KMS-11 (cell line): ENCODE measurements around the gene CEACAM18.

Source experiments
- H2AFZ ChIP-seq: fragments of 200-600 bp; sonication (generic); 2 replicates; pipeline ENCODE4 v1.6.1; 2016; ENCODE audit warnings: antibody characterized with exemption, mixed run types, low read depth
- H3K27ac ChIP-seq: fragments of 200-600 bp; sonication (generic); 2 replicates; pipeline ENCODE4 v1.6.1; 2016; ENCODE audit warnings: mild to moderate bottlenecking, mixed run types
- H3K27me3 ChIP-seq: fragments of 200-600 bp; sonication (generic); 2 replicates; pipeline ENCODE4 v1.6.1; 2017; ENCODE audit warnings: mild to moderate bottlenecking, low read depth, mixed run types, moderate library complexity; ENCODE audit not compliant: insufficient read depth
- H3K36me3 ChIP-seq: fragments of 200-600 bp; sonication (generic); 2 replicates; pipeline ENCODE4 v1.6.1; 2017; ENCODE audit warnings: mild to moderate bottlenecking, mixed run types; ENCODE audit not compliant: insufficient read depth
- H3K4me1 ChIP-seq: fragments of 200-600 bp; sonication (generic); 2 replicates; pipeline ENCODE4 v1.6.1; 2016; ENCODE audit warnings: mild to moderate bottlenecking, low read depth, mixed run types; ENCODE audit not compliant: poor library complexity, severe bottlenecking
- H3K4me2 ChIP-seq: fragments of 200-600 bp; sonication (generic); 2 replicates; pipeline ENCODE4 v1.7.0; 2016; ENCODE audit warnings: mild to moderate bottlenecking, mixed run types
- H3K4me3 ChIP-seq: fragments of 200-600 bp; sonication (generic); IDR thresholded peaks from 2 replicates; pipeline ENCODE4 v1.6.1; 2017; ENCODE audit warnings: low read depth, low read length, mixed read lengths; ENCODE audit not compliant: insufficient read depth
- H3K79me2 ChIP-seq: fragments of 200-600 bp; sonication (generic); 2 replicates; pipeline ENCODE4 v1.6.1; 2016; ENCODE audit warnings: low read depth, mixed run types; ENCODE audit not compliant: insufficient read depth
- H3K9ac ChIP-seq: fragments of 200-600 bp; sonication (generic); 2 replicates; pipeline ENCODE4 v1.6.1; 2016; ENCODE audit warnings: mild to moderate bottlenecking, mixed run types
- H4K20me1 ChIP-seq: fragments of 200-600 bp; sonication (generic); 2 replicates; pipeline ENCODE4 v1.6.1; 2016; ENCODE audit warnings: mild to moderate bottlenecking, mixed run types; ENCODE audit not compliant: insufficient read depth
- TF ChIP-seq, protein P1 (sequence below): fragments of 200-600 bp; sonication (generic); conservative IDR thresholded peaks from 2 replicates; pipeline ENCODE4 v1.6.1; 2017; ENCODE audit warnings: low read depth, mild to moderate bottlenecking, antibody characterized with exemption, low read length, moderate library complexity, mixed read lengths

The CEACAM18 gene

GRCh38 chr19:51458899-51459505 lies 19.3 kb upstream of the CEACAM18 start:
- Histone ChIP-seq H3K9ac (no peak overlapping the region), H3K79me2 (no peaks in the 10 kb centered on the region), H3K4me2 (no peak overlapping the region), H3K4me1 (no peaks in the 10 kb centered on the region), H3K27ac (no peak overlapping the region), H4K20me1 (no peaks in the 10 kb centered on the region), H3K27me3 (0 out of 2 replicates have a peak, but pooled peaks cover 3% of the 10 kb centered on the region), H2AFZ (no peak overlapping the region), H3K36me3 (no peaks in the 10 kb centered on the region), H3K4me3 (no peak overlapping the region)
- TF ChIP-seq, protein P1, sequence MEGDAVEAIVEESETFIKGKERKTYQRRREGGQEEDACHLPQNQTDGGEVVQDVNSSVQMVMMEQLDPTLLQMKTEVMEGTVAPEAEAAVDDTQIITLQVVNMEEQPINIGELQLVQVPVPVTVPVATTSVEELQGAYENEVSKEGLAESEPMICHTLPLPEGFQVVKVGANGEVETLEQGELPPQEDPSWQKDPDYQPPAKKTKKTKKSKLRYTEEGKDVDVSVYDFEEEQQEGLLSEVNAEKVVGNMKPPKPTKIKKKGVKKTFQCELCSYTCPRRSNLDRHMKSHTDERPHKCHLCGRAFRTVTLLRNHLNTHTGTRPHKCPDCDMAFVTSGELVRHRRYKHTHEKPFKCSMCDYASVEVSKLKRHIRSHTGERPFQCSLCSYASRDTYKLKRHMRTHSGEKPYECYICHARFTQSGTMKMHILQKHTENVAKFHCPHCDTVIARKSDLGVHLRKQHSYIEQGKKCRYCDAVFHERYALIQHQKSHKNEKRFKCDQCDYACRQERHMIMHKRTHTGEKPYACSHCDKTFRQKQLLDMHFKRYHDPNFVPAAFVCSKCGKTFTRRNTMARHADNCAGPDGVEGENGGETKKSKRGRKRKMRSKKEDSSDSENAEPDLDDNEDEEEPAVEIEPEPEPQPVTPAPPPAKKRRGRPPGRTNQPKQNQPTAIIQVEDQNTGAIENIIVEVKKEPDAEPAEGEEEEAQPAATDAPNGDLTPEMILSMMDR, result no peak

- Histone ChIP-seq H3K4me3 (no peak overlapping the region), H3K27ac (no peak overlapping the region), H3K4me2 (no peak overlapping the region), H3K27me3 (0 out of 2 replicates have a peak, but pooled peaks cover 3% of the 10 kb centered on the region), H3K4me1 (no peaks in the 10 kb centered on the region), H4K20me1 (no peaks in the 10 kb centered on the region), H3K79me2 (no peaks in the 10 kb centered on the region), H2AFZ (no peak overlapping the region), H3K9ac (no peak overlapping the region), H3K36me3 (no peaks in the 10 kb centered on the region)
- TF ChIP-seq, protein P1, result no peak
Measured at GRCh38 chr19:51460164-51460992, 18.0 kb upstream of the CEACAM18 start.

GRCh38 chr19:51461723-51462161 lies 16.6 kb upstream of the CEACAM18 start:
- Histone ChIP-seq H3K27me3 (0 out of 2 replicates have a peak, but pooled peaks cover 7% of the 10 kb centered on the region), H3K4me3 (no peak overlapping the region), H2AFZ (no peak overlapping the region), H3K36me3 (no peaks in the 10 kb centered on the region), H3K79me2 (no peaks in the 10 kb centered on the region), H3K9ac (no peak overlapping the region), H3K4me2 (no peak overlapping the region), H3K27ac (no peak overlapping the region), H4K20me1 (no peaks in the 10 kb centered on the region), H3K4me1 (no peaks in the 10 kb centered on the region)
- TF ChIP-seq, protein P1, result no peak

DNA sequence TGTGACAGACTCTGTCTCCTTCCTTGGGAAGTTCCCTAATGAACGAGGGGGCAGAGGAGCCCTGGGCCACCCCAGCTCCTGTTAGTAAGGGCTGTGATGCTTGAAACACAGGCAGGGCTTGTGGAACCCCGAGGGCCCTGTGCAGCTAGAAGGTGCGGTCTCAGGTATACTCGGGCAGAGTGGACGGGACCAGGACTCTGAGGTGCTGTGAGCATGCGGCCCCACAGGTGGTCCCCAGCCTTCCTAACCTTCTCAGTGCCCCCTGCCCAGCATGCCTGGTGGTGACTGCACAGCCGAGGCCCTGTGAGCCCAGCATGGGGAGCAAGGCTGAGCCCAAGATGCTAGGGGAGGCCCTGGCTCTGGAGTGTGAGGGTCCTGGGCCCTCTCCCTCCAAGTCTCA lies 16.1 kb upstream of the CEACAM18 start:
- Histone ChIP-seq H3K36me3 (no peaks in the 10 kb centered on the region), H2AFZ (no peak overlapping the region), H3K4me1 (no peaks in the 10 kb centered on the region), H3K79me2 (no peaks in the 10 kb centered on the region), H3K27me3 (0 out of 2 replicates have a peak, but pooled peaks cover 7% of the 10 kb centered on the region), H3K4me3 (no peak overlapping the region), H3K9ac (no peak overlapping the region), H3K27ac (no peak overlapping the region), H4K20me1 (no peaks in the 10 kb centered on the region), H3K4me2 (no peak overlapping the region)
- TF ChIP-seq, protein P1, result no peak
